Karpas-422 (cell line): ENCODE results near the gene HS3ST1. TPM values are rescaled to one million over a fixed set of nuclear protein-coding genes. Genes with fewer than 3 reads are reported as not detected.

ENCODE experiments used
- DNase-seq: peaks from one replicate; pipeline ENCODE4 v3.0.0-alpha.2; 2015
- H2AFZ ChIP-seq: fragments of 200-600 bp; sonication (generic); 2 replicates; pipeline ENCODE4 v1.6.1; 2014; ENCODE audit warnings: antibody characterized with exemption, low read length, mixed read lengths
- H3K27ac ChIP-seq: fragments of 200-600 bp; sonication (generic); 2 replicates; pipeline ENCODE4 v1.5.1; 2014; ENCODE audit warnings: mild to moderate bottlenecking, low read length, moderate library complexity
- H3K27me3 ChIP-seq: fragments of 200-600 bp; sonication (generic); 2 replicates; pipeline ENCODE4 v1.6.1; 2014; ENCODE audit warnings: low read length, mixed read lengths
- H3K36me3 ChIP-seq: fragments of 200-600 bp; sonication (generic); 2 replicates; pipeline ENCODE4 v1.6.1; 2014; ENCODE audit warnings: low read length, mixed read lengths; ENCODE audit not compliant: insufficient read depth
- H3K4me1 ChIP-seq: fragments of 200-600 bp; sonication (generic); 2 replicates; pipeline ENCODE4 v1.6.1; 2014; ENCODE audit warnings: mild to moderate bottlenecking, low read length, mixed read lengths
- H3K4me2 ChIP-seq: fragments of 200-600 bp; sonication (generic); 2 replicates; pipeline ENCODE4 v1.6.1; 2014; ENCODE audit warnings: low read length, low read depth, mild to moderate bottlenecking; ENCODE audit not compliant: poor library complexity, severe bottlenecking
- H3K4me3 ChIP-seq: fragments of 200-600 bp; sonication (generic); 2 replicates; pipeline ENCODE4 v1.5.1; 2014; ENCODE audit warnings: mild to moderate bottlenecking, antibody characterized with exemption, low read length, mixed read lengths
- H3K79me2 ChIP-seq: fragments of 200-600 bp; sonication (generic); 2 replicates; pipeline ENCODE4 v1.6.1; 2014; ENCODE audit warnings: mild to moderate bottlenecking, low read length, mixed read lengths
- H3K9ac ChIP-seq: fragments of 200-600 bp; sonication (generic); 2 replicates; pipeline ENCODE4 v1.6.0; 2014; ENCODE audit warnings: low read length
- H3K9me2 ChIP-seq: fragments of 200-600 bp; sonication (generic), shearing (Covaris generic); replicated peaks from 2 replicates; pipeline ENCODE4 v1.6.0; 2014; ENCODE audit warnings: mild to moderate bottlenecking, low read length, moderate library complexity; ENCODE audit not compliant: insufficient read depth
- H3K9me3 ChIP-seq: fragments of 300-700, 200-600 bp; sonication (generic); 2 replicates; pipeline ENCODE4 v1.6.1; 2014; ENCODE audit warnings: low read length, mixed read lengths
- H4K20me1 ChIP-seq: fragments of 200-600 bp; sonication (generic); 2 replicates; pipeline ENCODE4 v1.6.1; 2014; ENCODE audit warnings: mild to moderate bottlenecking, antibody characterized with exemption, low read length, low read depth; ENCODE audit not compliant: insufficient read depth
- total RNA-seq: library from RNA; depleted of rRNA; stranded (reverse); fragments of >200 nt; shearing (Covaris generic); gene quantifications from 2 replicates; pipeline ENCODE4 v1.2.3, GENCODE V29; 2014; ENCODE audit warnings: low replicate concordance

The HS3ST1 gene
- total RNA-seq, 1 experiment from 2014 or later, result not detected

GRCh38 chr4:11468901-11469300 lies 40.2 kb upstream of the HS3ST1 start:
- Histone ChIP-seq H4K20me1 (no peaks in the 10 kb centered on the region), H3K9ac (no peak overlapping the region), H3K4me1 (no peaks in the 10 kb centered on the region), H3K4me2 (no peak overlapping the region), H3K27ac (no peak overlapping the region), H3K4me3 (no peak overlapping the region), H3K36me3 (no peaks in the 10 kb centered on the region), H3K27me3 (no peaks in the 10 kb centered on the region), H3K79me2 (no peaks in the 10 kb centered on the region), H3K9me2 (no peaks in the 10 kb centered on the region), H3K9me3 (peaks cover 9% of the 10 kb centered on the region), H2AFZ (no peak overlapping the region)
- no peak for DNase-seq

DNA sequence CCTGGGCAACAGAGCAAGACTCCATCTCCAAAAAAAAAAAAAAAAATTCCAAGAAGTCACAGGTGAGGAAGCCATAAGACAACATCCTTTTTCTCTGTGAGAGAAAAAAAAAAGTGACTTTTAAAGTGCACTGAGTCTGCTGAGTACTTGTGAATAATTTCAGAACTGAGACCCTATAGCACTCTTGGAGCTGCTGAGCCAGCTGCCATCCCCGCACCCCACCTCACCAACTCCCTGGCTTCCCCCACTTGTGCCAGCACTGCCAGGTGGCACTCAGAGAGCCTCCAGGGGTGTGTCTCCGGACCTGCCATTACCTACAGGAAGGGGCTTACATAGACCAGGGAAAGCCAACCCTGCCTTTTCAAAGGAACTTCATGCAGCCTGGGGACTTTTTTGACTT lies 39.2 kb upstream of the HS3ST1 start:
- H3K9me2 ChIP-seq, result no peaks in the 10 kb centered on the region
- H2AFZ ChIP-seq, result no peak overlapping the region
- H3K27me3 ChIP-seq, result no peaks in the 10 kb centered on the region
- H3K9me3 ChIP-seq, result peaks cover 8% of the 10 kb centered on the region
- H3K27ac ChIP-seq, result no peak overlapping the region
- no peaks in the 10 kb centered on the region for H3K79me2 ChIP-seq
- H3K4me2 ChIP-seq, result no peak overlapping the region
- no peaks in the 10 kb centered on the region for H4K20me1 ChIP-seq
- no peak overlapping the region for H3K4me3 ChIP-seq
- no peak overlapping the region for H3K9ac ChIP-seq
- no peaks in the 10 kb centered on the region for H3K4me1 ChIP-seq
- DNase-seq, result no peak
- no peaks in the 10 kb centered on the region for H3K36me3 ChIP-seq

- Histone ChIP-seq H3K27ac (no peak overlapping the region), H3K4me2 (no peak overlapping the region), H3K9me3 (peaks cover 22% of the 10 kb centered on the region), H3K4me1 (no peaks in the 10 kb centered on the region), H2AFZ (no peak overlapping the region), H3K27me3 (no peaks in the 10 kb centered on the region), H3K9me2 (no peaks in the 10 kb centered on the region), H3K36me3 (no peaks in the 10 kb centered on the region), H3K79me2 (no peaks in the 10 kb centered on the region), H4K20me1 (no peaks in the 10 kb centered on the region), H3K9ac (no peak overlapping the region), H3K4me3 (no peak overlapping the region)
- DNase-seq, result no peak
Observed at GRCh38 chr4:11463707-11464106, 35.0 kb upstream of the HS3ST1 start.

DNA sequence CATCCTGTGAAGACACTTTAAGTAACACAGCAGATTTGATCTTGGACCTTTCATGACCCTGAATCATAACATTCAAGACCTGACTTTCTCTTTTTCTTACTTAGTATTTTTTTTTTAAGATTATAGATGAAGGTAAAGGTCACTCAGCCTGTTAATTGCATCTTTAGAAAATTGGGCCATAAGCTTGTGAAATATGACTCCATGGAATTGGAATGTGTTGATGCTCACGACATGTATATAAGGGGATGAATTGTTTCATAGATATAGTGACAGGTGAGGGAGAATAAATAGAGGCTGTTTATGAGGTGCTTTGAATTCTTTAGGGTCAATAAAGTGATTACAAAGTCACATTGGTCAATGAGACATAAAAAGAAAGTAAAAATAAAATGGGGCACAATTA lies 27.7 kb upstream of the HS3ST1 start:
- no peak overlapping the region for H3K27ac ChIP-seq

DNA sequence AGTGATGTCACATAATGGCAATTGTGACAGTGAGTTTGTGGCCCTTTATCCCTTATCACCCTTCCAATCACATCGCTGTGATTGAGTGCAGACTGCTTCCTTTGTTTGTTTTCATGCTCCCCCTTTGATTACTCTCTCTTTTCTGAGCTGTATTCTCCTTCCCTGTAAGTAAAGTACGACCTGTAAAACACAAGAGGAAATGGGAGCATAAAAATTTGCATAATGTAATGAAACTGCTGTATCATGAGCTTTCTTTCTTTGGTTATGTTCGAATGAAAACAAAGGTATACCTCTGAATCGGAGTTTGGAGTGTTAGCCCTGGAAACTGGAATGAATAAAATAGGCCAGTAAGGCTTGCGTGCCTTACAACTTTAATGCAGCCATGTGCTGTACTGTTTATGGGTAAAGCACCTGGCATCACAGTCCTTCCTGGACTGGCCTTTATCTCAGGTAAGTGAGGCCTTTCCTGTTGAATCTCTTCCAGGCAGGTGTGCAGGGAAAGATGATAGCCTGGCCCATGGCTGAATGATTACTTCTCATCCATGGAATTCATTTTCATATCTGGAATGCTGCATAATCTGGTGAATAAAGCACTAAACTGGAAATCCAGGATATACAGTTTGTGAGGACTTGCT lies 26.6 kb upstream of the HS3ST1 start:
- no peaks in the 10 kb centered on the region for H3K36me3 ChIP-seq
- no peaks in the 10 kb centered on the region for H3K4me1 ChIP-seq
- H3K4me2 ChIP-seq, result no peak overlapping the region
- H3K27ac ChIP-seq, result no peak overlapping the region
- no peak overlapping the region for H3K4me3 ChIP-seq
- no peak for DNase-seq
- peaks cover 46% of the 10 kb centered on the region for H3K9me3 ChIP-seq
- no peak overlapping the region for H3K9ac ChIP-seq
- H2AFZ ChIP-seq, result no peak overlapping the region
- H3K79me2 ChIP-seq, result no peaks in the 10 kb centered on the region
- no peaks in the 10 kb centered on the region for H3K27me3 ChIP-seq
- no peaks in the 10 kb centered on the region for H4K20me1 ChIP-seq
- no peaks in the 10 kb centered on the region for H3K9me2 ChIP-seq

More for the DNA sequence above, 27.7 kb upstream of the HS3ST1 start:
- no peak overlapping the region for H2AFZ ChIP-seq
- no peaks in the 10 kb centered on the region for H4K20me1 ChIP-seq
- H3K27me3 ChIP-seq, result no peaks in the 10 kb centered on the region
- no peaks in the 10 kb centered on the region for H3K4me1 ChIP-seq
- no peaks in the 10 kb centered on the region for H3K36me3 ChIP-seq
- no peak overlapping the region for H3K9ac ChIP-seq
- H3K9me2 ChIP-seq, result no peaks in the 10 kb centered on the region
- peaks cover 46% of the 10 kb centered on the region for H3K9me3 ChIP-seq
- no peak overlapping the region for H3K4me2 ChIP-seq
- no peak for DNase-seq
- H3K79me2 ChIP-seq, result no peaks in the 10 kb centered on the region
- no peak overlapping the region for H3K4me3 ChIP-seq

- H3K9me2 ChIP-seq, result no peaks in the 10 kb centered on the region
- H2AFZ ChIP-seq, result no peak overlapping the region
- H3K9me3 ChIP-seq, result peaks cover 33% of the 10 kb centered on the region
- no peaks in the 10 kb centered on the region for H3K27me3 ChIP-seq
- H3K36me3 ChIP-seq, result no peaks in the 10 kb centered on the region
- no peak overlapping the region for H3K4me2 ChIP-seq
- no peaks in the 10 kb centered on the region for H3K79me2 ChIP-seq
- no peak for DNase-seq
- H3K4me3 ChIP-seq, result no peak overlapping the region
- no peak overlapping the region for H3K9ac ChIP-seq
- H4K20me1 ChIP-seq, result no peaks in the 10 kb centered on the region
- no peaks in the 10 kb centered on the region for H3K4me1 ChIP-seq
- no peak overlapping the region for H3K27ac ChIP-seq
Observed at GRCh38 chr4:11451716-11452115, 23.0 kb upstream of the HS3ST1 start.

DNA sequence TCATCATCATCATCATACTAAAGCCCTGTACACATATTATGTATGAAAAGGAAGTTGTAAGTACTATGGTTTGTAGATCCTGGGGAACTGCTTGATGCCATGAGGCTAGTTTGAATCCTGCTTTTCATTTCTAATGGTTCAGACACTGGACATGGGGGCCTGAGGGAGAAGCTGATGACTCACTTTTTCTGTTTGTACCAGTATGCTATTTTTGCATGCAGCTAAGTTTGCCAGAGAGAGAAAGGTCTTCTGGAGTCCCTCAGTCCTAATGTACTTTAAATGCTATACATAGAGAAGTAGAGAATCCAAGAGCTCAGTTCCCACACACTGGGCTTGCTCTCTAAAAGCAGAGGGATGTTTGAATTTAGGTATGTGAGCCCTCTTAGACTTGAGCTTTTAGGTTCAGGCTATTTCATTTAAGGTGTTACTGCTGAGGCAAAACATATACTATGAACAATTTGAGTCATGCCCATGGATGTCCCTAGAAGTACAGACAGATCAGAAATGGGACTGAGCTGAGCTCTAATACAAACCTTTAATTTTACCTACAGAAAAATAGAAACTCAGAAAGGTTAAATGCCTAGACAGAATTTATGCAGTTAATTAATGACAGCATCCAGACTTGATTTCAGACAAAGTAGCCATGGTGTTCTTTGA lies 17.6 kb upstream of the HS3ST1 start:
- no peak overlapping the region for H3K4me2 ChIP-seq

GRCh38 chr4:11441194-11441556 lies 12.5 kb upstream of the HS3ST1 start:
- DNase-seq, result no peak

More for the DNA sequence above, 17.6 kb upstream of the HS3ST1 start:
- no peak overlapping the region for H2AFZ ChIP-seq
- H3K9me3 ChIP-seq, result peaks cover 10% of the 10 kb centered on the region; the same call in 1 of the 2 replicates
- no peaks in the 10 kb centered on the region for H4K20me1 ChIP-seq
- no peak overlapping the region for H3K27ac ChIP-seq
- H3K79me2 ChIP-seq, result no peaks in the 10 kb centered on the region
- H3K27me3 ChIP-seq, result no peaks in the 10 kb centered on the region
- no peak overlapping the region for H3K9ac ChIP-seq
- no peak for DNase-seq
- no peaks in the 10 kb centered on the region for H3K9me2 ChIP-seq
- H3K4me1 ChIP-seq, result no peaks in the 10 kb centered on the region
- no peak overlapping the region for H3K4me3 ChIP-seq
- no peaks in the 10 kb centered on the region for H3K36me3 ChIP-seq

More at GRCh38 chr4:11441194-11441556, 12.5 kb upstream of the HS3ST1 start:
- no peaks in the 10 kb centered on the region for H3K79me2 ChIP-seq
- no peak overlapping the region for H3K9ac ChIP-seq
- H3K4me3 ChIP-seq, result no peak overlapping the region
- H3K36me3 ChIP-seq, result no peaks in the 10 kb centered on the region
- no peaks in the 10 kb centered on the region for H3K27me3 ChIP-seq
- H3K9me2 ChIP-seq, result no peaks in the 10 kb centered on the region
- no peak overlapping the region for H3K4me2 ChIP-seq
- no peaks in the 10 kb centered on the region for H4K20me1 ChIP-seq
- no peak overlapping the region for H3K27ac ChIP-seq
- no peak overlapping the region for H2AFZ ChIP-seq
- H3K4me1 ChIP-seq, result no peaks in the 10 kb centered on the region
- no peaks in the 10 kb centered on the region for H3K9me3 ChIP-seq
